Keratinocyte (primary cell): ENCODE measurements around the gene NLRP6. TPM values are rescaled to one million over a fixed set of nuclear protein-coding genes. Genes with fewer than 3 reads are reported as not detected.
"Not testable (repeated sequence)": the region's sequence is repeated elsewhere in the genome, so short reads cannot be mapped to it uniquely, and the experiment has no call there.

ENCODE experiments used
- DNase-seq: peaks from one replicate; pipeline ENCODE4 v3.0.0-alpha.2; 2011; ENCODE audit warnings: low read depth, missing footprints, low spot score
- FAIRE-seq: peaks from 2 replicates; lab custom pipeline; 2011; peaks lifted over from hg19 to GRCh38; lab: Jason Lieb, UNC
- H2AFZ ChIP-seq: 2 replicates; pipeline ENCODE4 v1.6.0; 2012; ENCODE audit warnings: low read length, control low read depth, inconsistent platforms; ENCODE audit not compliant: control insufficient read depth
- H3K27ac ChIP-seq: 2 replicates; pipeline ENCODE4 v1.5.1; 2011; ENCODE audit warnings: low read length; ENCODE audit not compliant: control insufficient read depth, insufficient read depth
- H3K27me3 ChIP-seq: 3 replicates; pipeline ENCODE4 v1.6.0; 2011; ENCODE audit warnings: low read length; ENCODE audit not compliant: control insufficient read depth, insufficient read depth; ENCODE audit errors: extremely low read depth
- H3K36me3 ChIP-seq, 2 experiments: 2 replicates in 1 of 2; 3 replicates in 1 of 2; pipeline ENCODE4 v1.5.1; 2011; ENCODE audit warnings: low read length in 2 of 2, mild to moderate bottlenecking in 1 of 2; ENCODE audit not compliant: control insufficient read depth in 2 of 2, insufficient read depth in 2 of 2; ENCODE audit errors: extremely low read depth in 1 of 2
- H3K4me1 ChIP-seq: 3 replicates; pipeline ENCODE4 v1.5.1; 2011; ENCODE audit warnings: low read length; ENCODE audit not compliant: control insufficient read depth, insufficient read depth; ENCODE audit errors: extremely low read depth
- H3K4me2 ChIP-seq: 3 replicates; pipeline ENCODE4 v1.6.0; 2011; ENCODE audit warnings: low read depth, low read length; ENCODE audit not compliant: control insufficient read depth, insufficient read depth; ENCODE audit errors: extremely low read depth
- H3K4me3 ChIP-seq, 3 experiments: fragments of 200-600 bp in 1 of 3; sonication (generic) in 1 of 3; 2 replicates in 2 of 3; 3 replicates in 1 of 3; pipeline ENCODE4 v1.5.1; 2011 to 2016; ENCODE audit warnings: low read length in 3 of 3, mild to moderate bottlenecking in 3 of 3, control low read depth in 2 of 3, inconsistent platforms in 1 of 3, low read depth in 1 of 3, mixed read lengths in 1 of 3, mixed run types in 1 of 3, moderate library complexity in 1 of 3; ENCODE audit not compliant: control insufficient read depth in 2 of 3, insufficient read depth in 2 of 3; ENCODE audit errors: extremely low read depth in 1 of 3
- H3K79me2 ChIP-seq: 2 replicates; pipeline ENCODE4 v1.6.0; 2012; ENCODE audit warnings: low read length; ENCODE audit not compliant: control insufficient read depth, insufficient read depth
- H3K9ac ChIP-seq: 3 replicates; pipeline ENCODE4 v1.6.0; 2011; ENCODE audit warnings: low read length; ENCODE audit not compliant: control insufficient read depth, insufficient read depth; ENCODE audit errors: extremely low read depth
- H3K9me1 ChIP-seq: 3 replicates; pipeline ENCODE4 v1.6.0; 2011; ENCODE audit warnings: low read length; ENCODE audit not compliant: control insufficient read depth, insufficient read depth; ENCODE audit errors: extremely low read depth
- H3K9me3 ChIP-seq: 2 replicates; pipeline ENCODE4 v1.5.1; 2012; ENCODE audit warnings: low read depth, low read length; ENCODE audit not compliant: control insufficient read depth
- H4K20me1 ChIP-seq: 3 replicates; pipeline ENCODE4 v1.6.0; 2011; ENCODE audit warnings: low read length; ENCODE audit not compliant: control insufficient read depth, insufficient read depth; ENCODE audit errors: extremely low read depth
- EZH2 ChIP-seq: IDR thresholded peaks from one replicate; pipeline ENCODE4 v1.6.1; 2012; ENCODE audit warnings: inconsistent platforms, mild to moderate bottlenecking, low read length, moderate library complexity
- dilution Hi-C: fragments of 300-500 bp; cut with MboI; formaldehyde crosslinking; loops from one replicate; pipeline ENCODE4 v1.7.0; 2020; ENCODE audit warnings: low sequenced_read_pairs; ENCODE audit not compliant: extremely low pct_ligation_motif_present
- polyA plus RNA-seq, 5 experiments: library from polyadenylated mRNA; depleted of rRNA in 3 of 5; stranded (reverse) in 3 of 5; stranded (forward) in 1 of 5; unstranded in 1 of 5; fragments of >200 nt; gene quantifications; 1 replicate in 1 of 5; 2 replicates in 3 of 5; 3 replicates in 1 of 5; pipeline versions ENCODE4 v1.2.1 to v1.2.3, GENCODE V29; 2011 to 2012; ENCODE audit warnings: missing spikeins in 2 of 5, low read depth in 1 of 5, low replicate concordance in 1 of 5
- TF ChIP-seq, protein P1 (sequence below), 3 experiments: IDR thresholded peaks in 1 of 3; conservative IDR thresholded peaks in 1 of 3; optimal IDR thresholded peaks in 1 of 3; 2 replicates in 2 of 3; 3 replicates in 1 of 3; pipeline versions ENCODE3 to v1.5.1; 2011; ENCODE audit warnings: low read length in 3 of 3, mild to moderate bottlenecking in 3 of 3, moderate library complexity in 2 of 3, control low read depth in 1 of 3, inconsistent platforms in 1 of 3; ENCODE audit not compliant: insufficient read depth in 2 of 3; ENCODE audit errors: extremely low read depth in 1 of 3

The NLRP6 gene
- polyA plus RNA-seq, 1 donor (not counting 4 experiments of a cell fraction or from before 2014, with no cell fraction given) = not detected

- Histone ChIP-seq H2AFZ (no peak overlapping the region), H3K27me3 (peaks cover 7% of the 10 kb centered on the region), H3K4me2 (no peak overlapping the region), H3K79me2 (peaks cover 13% of the 10 kb centered on the region), H3K9me3 (no peaks in the 10 kb centered on the region), H3K36me3 (no peaks in the 10 kb centered on the region), H3K27ac (no peak overlapping the region), H4K20me1 (no peaks in the 10 kb centered on the region), H3K4me1 (peaks cover 3% of the 10 kb centered on the region), H3K9ac (no peak overlapping the region), H3K4me3 (no peak overlapping the region), H3K9me1 (no peaks in the 10 kb centered on the region)
- no peak for TF ChIP-seq EZH2
- TF ChIP-seq, protein P1, sequence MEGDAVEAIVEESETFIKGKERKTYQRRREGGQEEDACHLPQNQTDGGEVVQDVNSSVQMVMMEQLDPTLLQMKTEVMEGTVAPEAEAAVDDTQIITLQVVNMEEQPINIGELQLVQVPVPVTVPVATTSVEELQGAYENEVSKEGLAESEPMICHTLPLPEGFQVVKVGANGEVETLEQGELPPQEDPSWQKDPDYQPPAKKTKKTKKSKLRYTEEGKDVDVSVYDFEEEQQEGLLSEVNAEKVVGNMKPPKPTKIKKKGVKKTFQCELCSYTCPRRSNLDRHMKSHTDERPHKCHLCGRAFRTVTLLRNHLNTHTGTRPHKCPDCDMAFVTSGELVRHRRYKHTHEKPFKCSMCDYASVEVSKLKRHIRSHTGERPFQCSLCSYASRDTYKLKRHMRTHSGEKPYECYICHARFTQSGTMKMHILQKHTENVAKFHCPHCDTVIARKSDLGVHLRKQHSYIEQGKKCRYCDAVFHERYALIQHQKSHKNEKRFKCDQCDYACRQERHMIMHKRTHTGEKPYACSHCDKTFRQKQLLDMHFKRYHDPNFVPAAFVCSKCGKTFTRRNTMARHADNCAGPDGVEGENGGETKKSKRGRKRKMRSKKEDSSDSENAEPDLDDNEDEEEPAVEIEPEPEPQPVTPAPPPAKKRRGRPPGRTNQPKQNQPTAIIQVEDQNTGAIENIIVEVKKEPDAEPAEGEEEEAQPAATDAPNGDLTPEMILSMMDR (optimal IDR thresholded peaks at IDR 0.05 in 1 of 3, IDR thresholded peaks at IDR 0.05 in 1 of 3, conservative IDR thresholded peaks at IDR 0.05 in 1 of 3; ENCODE audit: extremely low read depth in 1 of 3, insufficient read depth in 2 of 3, low read length in 3 of 3) = no peak
- dilution Hi-C loops = no loop called here
- DNase-seq (no peak), FAIRE-seq (no peak)
Measured at GRCh38 chr11:324156-324555, 45.9 kb downstream of the NLRP6 start.

- H3K9me3 ChIP-seq, H3K9ac ChIP-seq, DNase-seq, FAIRE-seq, H3K9me1 ChIP-seq, H3K27ac ChIP-seq, H3K79me2 ChIP-seq, H3K27me3 ChIP-seq, H3K36me3 ChIP-seq, H4K20me1 ChIP-seq, H3K4me2 ChIP-seq, H3K4me3 ChIP-seq, H2AFZ ChIP-seq, dilution Hi-C loops, H3K4me1 ChIP-seq: not testable (repeated sequence)
Measured at GRCh38 chr11:324593-325517, 46.6 kb downstream of the NLRP6 start.
